ENCODE data around the gene AMZ1.

AMZ1 gene

DNA sequence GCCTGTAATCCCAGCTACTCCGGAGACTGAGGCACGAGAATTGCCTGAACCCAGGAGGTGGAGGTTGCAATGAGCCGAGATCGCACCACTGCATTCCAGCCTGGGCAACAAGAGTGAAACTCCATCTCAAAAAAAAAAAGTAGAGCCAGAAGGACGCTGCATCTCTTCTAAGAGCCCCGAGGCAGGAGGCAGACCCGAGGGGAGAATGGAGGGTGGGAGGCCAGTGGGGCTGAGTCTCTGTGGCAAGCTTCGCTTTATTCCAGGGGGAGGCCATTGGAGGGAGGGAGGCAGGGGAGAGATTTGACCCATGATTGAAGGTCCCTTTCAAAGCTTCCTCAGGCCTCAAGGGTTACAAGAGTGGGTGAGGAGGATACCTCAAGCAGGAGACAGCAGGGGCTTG is 37.6 kb upstream of the AMZ1 start:
- in situ Hi-C loops (cut with MboI; ENCODE audit: low pct_unique_long_range_greater_than_20kb, low sequenced_read_pairs): no loop called here
- DNase-seq: no peak

DNA sequence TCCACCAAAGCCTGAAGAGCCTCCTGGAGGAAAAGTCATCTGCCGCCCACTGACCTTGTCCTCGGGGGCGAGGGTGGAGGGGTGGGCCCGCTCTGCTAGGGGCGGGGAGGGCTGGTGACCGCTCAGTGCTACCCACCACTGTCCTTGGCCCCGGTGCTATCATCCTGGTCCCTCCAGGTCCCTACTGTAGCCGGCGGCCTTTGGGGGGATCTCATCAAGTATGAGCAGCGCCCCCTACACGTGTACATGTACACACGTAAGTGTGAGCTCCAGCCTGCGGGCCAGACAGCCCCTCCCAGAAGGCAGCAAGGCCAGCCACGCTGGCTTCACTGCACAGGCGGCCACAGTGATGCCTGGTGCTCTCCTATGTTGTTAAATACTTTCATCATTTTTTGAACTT is 36.7 kb upstream of the AMZ1 start:
- in situ Hi-C loops (cut with MboI; ENCODE audit: low pct_unique_long_range_greater_than_20kb, low sequenced_read_pairs): no loop called here

DNA sequence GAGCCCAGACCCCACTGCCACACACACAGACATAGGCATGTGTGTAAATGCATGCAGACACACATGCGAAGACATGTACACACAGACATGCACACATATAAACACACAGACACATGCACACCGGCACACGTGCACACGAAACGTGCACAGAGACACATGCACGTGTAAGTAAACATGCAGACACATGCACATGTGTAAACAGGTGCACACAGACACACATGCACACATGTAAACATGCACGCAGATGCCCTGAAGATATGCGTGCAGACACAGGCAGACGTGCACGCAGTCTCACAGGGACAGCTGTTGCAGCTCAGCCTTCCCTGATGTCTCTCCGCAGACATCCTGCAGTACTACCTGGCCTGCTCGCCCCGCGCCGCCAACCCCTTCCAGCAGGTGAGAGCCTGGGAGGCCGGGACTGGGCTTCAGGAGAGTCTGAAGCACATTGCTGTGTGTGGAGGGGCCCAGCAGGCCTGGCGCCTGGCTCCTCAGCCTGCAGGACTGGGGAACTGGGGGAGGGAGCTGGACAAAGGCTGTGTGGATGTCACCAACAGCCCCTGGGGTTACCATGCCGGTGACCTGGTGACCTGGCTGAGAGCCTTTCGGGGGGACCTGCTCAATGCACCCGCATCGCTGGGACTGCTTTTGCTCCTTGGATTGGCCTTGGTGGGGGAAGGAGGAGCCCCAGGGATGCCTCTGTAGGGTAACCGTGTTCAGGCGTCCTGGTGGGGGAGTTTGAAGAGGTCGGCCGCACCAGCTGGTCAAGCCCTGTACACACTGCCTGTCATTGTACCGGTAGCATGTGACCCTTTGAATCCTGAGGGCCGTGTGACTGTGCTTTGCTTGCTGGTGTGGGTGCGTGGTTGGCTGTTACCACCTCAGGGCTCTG is 35.9 kb upstream of the AMZ1 start:
- DNase-seq: no peak
- in situ Hi-C loops (cut with MboI; ENCODE audit: low pct_unique_long_range_greater_than_20kb, low sequenced_read_pairs): no loop called here

More for the DNA sequence above, 36.7 kb upstream of the AMZ1 start:
- DNase-seq: peak; percentile 47

DNA sequence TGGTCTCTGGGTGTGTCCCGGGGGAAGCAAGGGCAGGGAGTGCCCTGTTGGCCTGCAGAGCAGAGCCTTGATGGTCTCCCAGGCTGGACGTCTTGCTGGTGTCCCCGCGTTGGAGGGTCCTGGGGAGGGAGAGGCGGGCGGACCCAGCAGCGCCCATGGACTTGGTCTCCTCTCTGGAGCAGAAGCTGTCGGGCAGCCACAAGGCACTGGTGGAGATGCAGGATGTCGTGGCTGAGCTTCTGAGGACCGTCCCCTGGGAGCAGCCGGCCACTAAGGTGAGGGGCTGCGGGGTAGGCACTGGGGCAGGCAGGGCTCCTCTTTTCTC is 35.3 kb upstream of the AMZ1 start:
- no peak for DNase-seq

GRCh38 chr7:2654059-2654458 is 33.9 kb upstream of the AMZ1 start:
- no peak for DNase-seq
- in situ Hi-C loops (cut with MboI; ENCODE audit: low pct_unique_long_range_greater_than_20kb, low sequenced_read_pairs): no loop called here

More for the DNA sequence above, 35.3 kb upstream of the AMZ1 start:
- in situ Hi-C loops (cut with MboI; ENCODE audit: low pct_unique_long_range_greater_than_20kb, low sequenced_read_pairs): no loop called here

GRCh38 chr7:2655870-2656614 is 32.0 kb upstream of the AMZ1 start:
- no peak for DNase-seq
- in situ Hi-C loops (cut with MboI; ENCODE audit: low pct_unique_long_range_greater_than_20kb, low sequenced_read_pairs): no loop called here

- DNase-seq: no peak
- in situ Hi-C loops (cut with MboI; ENCODE audit: low pct_unique_long_range_greater_than_20kb, low sequenced_read_pairs): no loop called here
These were observed 30.8 kb upstream of the AMZ1 start for GRCh38 chr7:2657208-2657607.

GRCh38 chr7:2657920-2658671 is 29.9 kb upstream of the AMZ1 start:
- no peak for DNase-seq
- in situ Hi-C loops (cut with MboI; ENCODE audit: low pct_unique_long_range_greater_than_20kb, low sequenced_read_pairs): no loop called here

DNA sequence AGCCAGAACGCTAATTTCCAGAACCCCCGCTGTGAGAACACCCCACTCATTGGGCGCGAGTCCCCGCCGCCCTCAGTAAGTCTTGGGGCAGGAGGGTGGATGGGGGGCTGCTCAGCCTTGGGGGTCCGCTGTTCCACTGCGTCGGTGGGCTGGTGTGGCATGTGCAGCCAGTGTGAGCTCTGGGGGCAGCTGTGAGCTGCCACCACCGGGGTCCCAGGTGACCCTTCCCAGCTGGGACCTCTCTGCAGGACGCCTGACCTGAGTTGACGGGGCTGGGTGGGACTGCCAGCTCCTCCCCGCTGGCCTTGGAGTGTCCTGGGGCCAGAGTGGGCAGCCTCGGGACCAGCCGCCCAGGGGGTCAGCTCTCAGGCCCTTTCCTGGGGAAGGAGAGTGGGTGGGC is 29.1 kb upstream of the AMZ1 start:
- in situ Hi-C loops (cut with MboI; ENCODE audit: low pct_unique_long_range_greater_than_20kb, low sequenced_read_pairs): no loop called here
- no peak for DNase-seq

- in situ Hi-C loops (cut with MboI; ENCODE audit: low pct_unique_long_range_greater_than_20kb, low sequenced_read_pairs): no loop called here
- DNase-seq: no peak
These were observed 28.2 kb upstream of the AMZ1 start for GRCh38 chr7:2659556-2660358.

GRCh38 chr7:2660359-2661095 is 27.5 kb upstream of the AMZ1 start:
- in situ Hi-C loops (cut with MboI; ENCODE audit: low pct_unique_long_range_greater_than_20kb, low sequenced_read_pairs): no loop called here
- no peak for DNase-seq

DNA sequence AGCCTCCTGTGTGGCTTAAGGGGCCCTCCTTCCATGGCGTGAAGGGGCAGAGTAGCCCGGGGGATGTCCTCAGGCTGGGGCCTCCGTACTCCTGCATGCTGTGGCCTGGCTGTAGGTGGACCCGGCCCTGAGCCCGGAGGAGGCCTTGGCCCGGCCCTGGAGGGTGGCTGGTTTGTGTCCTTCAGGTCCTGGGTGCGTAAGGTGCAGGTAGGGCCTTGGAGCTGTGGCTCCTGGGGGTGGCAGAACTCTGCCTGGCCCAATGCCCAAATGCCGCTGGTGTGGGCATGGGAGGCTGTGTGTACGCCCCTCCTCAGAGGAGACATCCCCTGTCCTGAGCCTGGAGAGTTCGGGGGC is 26.9 kb upstream of the AMZ1 start:
- DNase-seq: no peak
- in situ Hi-C loops (cut with MboI; ENCODE audit: low pct_unique_long_range_greater_than_20kb, low sequenced_read_pairs): no loop called here

GRCh38 chr7:2661602-2662272 is 26.3 kb upstream of the AMZ1 start:
- DNase-seq: no peak
- in situ Hi-C loops (cut with MboI; ENCODE audit: low pct_unique_long_range_greater_than_20kb, low sequenced_read_pairs): no loop called here

DNA sequence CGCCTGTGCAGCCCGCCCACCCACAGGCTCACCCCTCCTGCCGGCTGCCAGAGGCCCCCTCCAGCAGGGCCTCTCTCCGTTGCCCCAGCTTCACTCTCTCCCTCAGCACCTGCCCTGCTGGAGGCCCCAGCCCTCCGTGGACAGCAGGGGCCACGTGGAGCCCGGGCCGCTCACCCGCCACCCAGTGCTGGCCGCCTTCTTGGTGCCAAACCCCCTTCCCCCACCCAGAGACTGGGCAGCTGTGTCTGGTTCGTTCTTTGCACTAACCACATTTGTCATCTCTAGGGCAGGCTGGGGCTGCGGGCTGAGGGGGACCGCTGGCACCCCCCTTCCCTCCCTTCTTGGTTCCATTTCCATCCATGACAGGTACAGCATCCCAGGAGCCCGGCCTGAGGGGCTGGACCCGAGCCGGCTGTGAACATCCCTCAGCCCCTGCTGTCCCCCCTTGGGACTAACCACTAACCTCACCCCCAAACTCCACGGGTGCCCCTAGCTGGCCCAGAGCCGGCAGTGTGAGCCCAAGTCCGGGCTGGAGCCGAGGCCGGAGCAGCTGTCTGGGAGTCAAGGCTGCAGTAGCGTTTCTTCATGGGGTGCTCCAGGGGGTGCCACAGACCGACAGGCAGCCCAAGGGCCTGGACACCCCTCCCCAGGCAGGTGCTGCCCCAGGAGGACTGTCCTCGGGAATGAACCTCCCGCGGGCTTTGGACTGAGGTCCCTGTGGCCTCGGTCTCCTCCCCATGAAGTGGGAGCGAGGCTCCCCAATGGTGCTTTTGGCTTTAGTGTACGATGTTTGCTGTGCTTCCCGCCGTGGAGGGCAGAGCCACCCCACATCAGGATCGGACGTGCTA is 25.5 kb upstream of the AMZ1 start:
- in situ Hi-C loops (cut with MboI; ENCODE audit: low pct_unique_long_range_greater_than_20kb, low sequenced_read_pairs): no loop called here
- no peak for DNase-seq

GRCh38 chr7:2663121-2663886 is 24.7 kb upstream of the AMZ1 start:
- no peak for DNase-seq
- in situ Hi-C loops (cut with MboI; ENCODE audit: low pct_unique_long_range_greater_than_20kb, low sequenced_read_pairs): no loop called here

DNA sequence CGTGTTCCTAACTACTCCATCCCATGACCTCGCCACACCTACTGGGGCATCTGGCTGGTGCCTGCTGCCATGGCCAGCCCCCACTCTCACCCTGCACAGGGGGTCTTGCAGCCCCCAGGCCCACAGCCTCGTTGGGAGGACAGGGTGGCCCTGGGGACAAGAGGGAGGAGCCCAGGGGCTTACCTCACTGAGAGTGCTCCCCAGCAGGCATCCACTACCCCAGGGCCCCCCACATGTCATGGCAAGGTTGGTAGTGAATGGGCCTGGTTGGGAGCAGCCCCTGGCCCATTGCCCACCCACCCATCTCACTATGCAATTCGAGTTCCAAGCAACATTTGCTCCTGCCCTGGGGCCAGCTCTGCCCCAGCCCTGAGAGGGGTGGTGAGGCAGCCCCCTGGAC is 24.0 kb upstream of the AMZ1 start:
- in situ Hi-C loops (cut with MboI; ENCODE audit: low pct_unique_long_range_greater_than_20kb, low sequenced_read_pairs): no loop called here
- DNase-seq: no peak

- DNase-seq: no peak
- in situ Hi-C loops (cut with MboI; ENCODE audit: low pct_unique_long_range_greater_than_20kb, low sequenced_read_pairs): no loop called here
These were observed 22.6 kb upstream of the AMZ1 start for GRCh38 chr7:2665359-2665791.
